B cell (primary cell): ENCODE data around the gene PCDH20.

Experiments used
- CTCF ChIP-seq: fragments of 200-600 bp; IDR thresholded peaks from one replicate; pipeline ENCODE4 v1.8.0; 2022; ENCODE audit warnings: antibody characterized with exemption, mild to moderate bottlenecking
- EZH2 ChIP-seq: IDR thresholded peaks from 2 replicates; pipeline ENCODE4 v1.6.1; 2012; ENCODE audit warnings: borderline replicate concordance, low read depth, mild to moderate bottlenecking, moderate library complexity, low read length; ENCODE audit not compliant: insufficient read depth, poor library complexity, severe bottlenecking

- TF ChIP-seq CTCF (no peak), EZH2 (no peak)
Measured at GRCh38 chr13:61415058-61415721, 459 bp downstream of the PCDH20 start.
